ENCODE measurements around the gene PLOD3. TPM values are rescaled to one million over a fixed set of nuclear protein-coding genes. Genes with fewer than 3 reads are reported as not detected.

Gene PLOD3
- total RNA-seq, 1 donor from 2014 or later: 160 TPM

GRCh38 chr7:101186194-101186593 lies 31.2 kb downstream of the PLOD3 start:
- DNase-seq (ENCODE audit: extremely low read depth, low read depth, low spot score): no peak

GRCh38 chr7:101185258-101185839 lies 32.0 kb downstream of the PLOD3 start:
- DNase-seq (ENCODE audit: extremely low read depth, low read depth, low spot score): no peak

GRCh38 chr7:101180130-101180755 lies 37.1 kb downstream of the PLOD3 start, which contains the start of gene NAT16:
TSS of gene NAT16 (minus strand) at chr7:101180293. CDS start at chr7:101174807, 5,486 bp downstream.
- no peak for DNase-seq (ENCODE audit: extremely low read depth, low read depth, low spot score)

GRCh38 chr7:101179713-101180112 lies 37.7 kb downstream of the PLOD3 start:
- DNase-seq (ENCODE audit: extremely low read depth, low read depth, low spot score): no peak

- no peak for DNase-seq (ENCODE audit: extremely low read depth, low read depth, low spot score)
These were observed 38.3 kb downstream of the PLOD3 start for GRCh38 chr7:101179117-101179516.

GRCh38 chr7:101177644-101178043 lies 39.7 kb downstream of the PLOD3 start:
- no peak for DNase-seq (ENCODE audit: extremely low read depth, low read depth, low spot score)

- no peak for DNase-seq (ENCODE audit: extremely low read depth, low read depth, low spot score)
These were observed 41.7 kb downstream of the PLOD3 start for GRCh38 chr7:101175664-101176063.

- DNase-seq (ENCODE audit: extremely low read depth, low read depth, low spot score): no peak
These were observed 43.0 kb downstream of the PLOD3 start for GRCh38 chr7:101174322-101174854.

- DNase-seq (ENCODE audit: extremely low read depth, low read depth, low spot score): no peak
These were observed 43.6 kb downstream of the PLOD3 start for GRCh38 chr7:101173752-101174244.

GRCh38 chr7:101172854-101173751 lies 44.3 kb downstream of the PLOD3 start:
- DNase-seq (ENCODE audit: extremely low read depth, low read depth, low spot score): no peak

GRCh38 chr7:101172005-101172853 lies 45.2 kb downstream of the PLOD3 start:
- no peak for DNase-seq (ENCODE audit: extremely low read depth, low read depth, low spot score)

- no peak for DNase-seq (ENCODE audit: extremely low read depth, low read depth, low spot score)
These were observed 45.9 kb downstream of the PLOD3 start for GRCh38 chr7:101171442-101171837.

- DNase-seq (ENCODE audit: extremely low read depth, low read depth, low spot score): no peak
These were observed 46.6 kb downstream of the PLOD3 start for GRCh38 chr7:101170617-101171441.

- DNase-seq (ENCODE audit: extremely low read depth, low read depth, low spot score): no peak
These were observed 47.4 kb downstream of the PLOD3 start for GRCh38 chr7:101169838-101170551.

GRCh38 chr7:101169110-101169837 lies 48.1 kb downstream of the PLOD3 start:
- no peak for DNase-seq (ENCODE audit: extremely low read depth, low read depth, low spot score)

GRCh38 chr7:101168412-101169049 lies 48.9 kb downstream of the PLOD3 start:
- no peak for DNase-seq (ENCODE audit: extremely low read depth, low read depth, low spot score)

GRCh38 chr7:101167645-101168411 lies 49.6 kb downstream of the PLOD3 start:
- no peak for DNase-seq (ENCODE audit: extremely low read depth, low read depth, low spot score)
